Prostate gland (tissue), 2 donors: ENCODE data around the gene DNPEP. TPM values are rescaled to one million over a fixed set of nuclear protein-coding genes. Genes with fewer than 3 reads are reported as not detected.

Source experiments
- DNase-seq: peaks from one replicate; pipeline ENCODE4 v3.0.0-alpha.2; 2019; ENCODE audit warnings: low spot score
- H3K27ac ChIP-seq, 2 donors: fragments of 200-600 bp; sonication (generic); 2 replicates each; pipeline ENCODE4 v1.5.1; 2017 to 2019
- H3K27me3 ChIP-seq: fragments of 200-600 bp; sonication (generic); replicated peaks from 2 replicates; pipeline ENCODE4 v1.5.1; 2019; ENCODE audit not compliant: insufficient read depth
- H3K36me3 ChIP-seq, 2 donors: fragments of 200-600 bp; sonication (generic); 1 replicate in 1 of 2; 2 replicates in 1 of 2; pipeline versions ENCODE4 v1.5.1 to v1.8.1; 2017 to 2019
- H3K4me1 ChIP-seq: fragments of 200-600 bp; sonication (generic); replicated peaks from 2 replicates; pipeline ENCODE4 v1.5.1; 2019
- H3K4me3 ChIP-seq, 2 donors: fragments of 200-600 bp; sonication (generic); 2 replicates each; pipeline ENCODE4 v1.5.1; 2017 to 2019
- H3K9me3 ChIP-seq: fragments of 200-600 bp; sonication (generic); 2 replicates; pipeline ENCODE4 v1.5.1; 2017
- POLR2A ChIP-seq: fragments of 450-650 bp; IDR thresholded peaks from one replicate; pipeline ENCODE4 v1.6.1; 2016; ENCODE audit warnings: antibody characterized with exemption, mild to moderate bottlenecking
- POLR2AphosphoS5 ChIP-seq: sonication (generic); formaldehyde crosslinking; IDR thresholded peaks from one replicate; pipeline ENCODE4 v1.6.1; 2017; ENCODE audit warnings: antibody characterized with exemption
- WGBS: methylation state at CpG from one replicate; pipeline ENCODE4 v1.1.5; 2018; 5-methylcytosine and 5-hydroxymethylcytosine counted together
- intact Hi-C: fragments of 100-400 bp; cut with DNase I; formaldehyde crosslinking; loops from one replicate; pipeline ENCODE4 v1.14.2; 2022
- total RNA-seq, 2 donors: library from RNA; depleted of rRNA; stranded (reverse); fragments of >200 nt; gene quantifications; one replicate each; pipeline ENCODE4 v1.1.0, GENCODE V29; 2016
- TF ChIP-seq, protein P1 (sequence below), 4 experiments: fragments of 200-600 bp in 2 of 4; fragments of 450-650 bp in 2 of 4; sonication (generic) in 2 of 4; IDR thresholded peaks; 1 replicate in 3 of 4; 2 replicates in 1 of 4; pipeline ENCODE4 v1.5.1; 2016 to 2019; ENCODE audit warnings: antibody characterized with exemption in 4 of 4, mild to moderate bottlenecking in 2 of 4, moderate library complexity in 2 of 4

DNPEP gene
- total RNA-seq, 2 donors from 2014 or later = 54.1 to 82.4 TPM

GRCh38 chr2:219352448-219353023 lies 35.2 kb downstream of the DNPEP start:
- intact Hi-C loops = no loop called here
- TF ChIP-seq POLR2A = no peak
- TF ChIP-seq, protein P1, sequence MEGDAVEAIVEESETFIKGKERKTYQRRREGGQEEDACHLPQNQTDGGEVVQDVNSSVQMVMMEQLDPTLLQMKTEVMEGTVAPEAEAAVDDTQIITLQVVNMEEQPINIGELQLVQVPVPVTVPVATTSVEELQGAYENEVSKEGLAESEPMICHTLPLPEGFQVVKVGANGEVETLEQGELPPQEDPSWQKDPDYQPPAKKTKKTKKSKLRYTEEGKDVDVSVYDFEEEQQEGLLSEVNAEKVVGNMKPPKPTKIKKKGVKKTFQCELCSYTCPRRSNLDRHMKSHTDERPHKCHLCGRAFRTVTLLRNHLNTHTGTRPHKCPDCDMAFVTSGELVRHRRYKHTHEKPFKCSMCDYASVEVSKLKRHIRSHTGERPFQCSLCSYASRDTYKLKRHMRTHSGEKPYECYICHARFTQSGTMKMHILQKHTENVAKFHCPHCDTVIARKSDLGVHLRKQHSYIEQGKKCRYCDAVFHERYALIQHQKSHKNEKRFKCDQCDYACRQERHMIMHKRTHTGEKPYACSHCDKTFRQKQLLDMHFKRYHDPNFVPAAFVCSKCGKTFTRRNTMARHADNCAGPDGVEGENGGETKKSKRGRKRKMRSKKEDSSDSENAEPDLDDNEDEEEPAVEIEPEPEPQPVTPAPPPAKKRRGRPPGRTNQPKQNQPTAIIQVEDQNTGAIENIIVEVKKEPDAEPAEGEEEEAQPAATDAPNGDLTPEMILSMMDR (IDR thresholded peaks at IDR 0.05) = peak in 3 of 4 experiments; percentile 21 to 46 (median 24)
- Histone ChIP-seq H3K27me3 (no peaks in the 10 kb centered on the region), H3K4me3 (no peak overlapping the region), H3K36me3 (no peaks in the 10 kb centered on the region), H3K9me3 (no peaks in the 10 kb centered on the region), H3K27ac (no peak overlapping the region), H3K4me1 (no peaks in the 10 kb centered on the region)
- peak; percentile 10 for DNase-seq
- 11% methylated on average over 5 of the region's 5 CpGs for WGBS

- no peaks in the 10 kb centered on the region for H3K4me1 ChIP-seq
- TF ChIP-seq, protein P1 (IDR thresholded peaks at IDR 0.05) = no peak
- TF ChIP-seq POLR2AphosphoS5 (no peak), POLR2A (no peak)
- no peaks in the 10 kb centered on the region for H3K27me3 ChIP-seq
- 32% methylated on average over 4 of the region's 4 CpGs for WGBS
- H3K36me3 ChIP-seq = no peaks in the 10 kb centered on the region
- H3K4me3 ChIP-seq = no peak overlapping the region
- H3K27ac ChIP-seq = no peak overlapping the region
- no peaks in the 10 kb centered on the region for H3K9me3 ChIP-seq
- intact Hi-C loops = no loop called here
- no peak for DNase-seq
These were observed 36.9 kb downstream of the DNPEP start for GRCh38 chr2:219350710-219351221.

GRCh38 chr2:219350215-219350614 lies 37.5 kb downstream of the DNPEP start:
- intact Hi-C loops = no loop called here
- 77% methylated on average over 3 of the region's 3 CpGs for WGBS
- Histone ChIP-seq H3K27me3 (no peaks in the 10 kb centered on the region), H3K4me3 (no peak overlapping the region), H3K27ac (no peak overlapping the region), H3K4me1 (no peaks in the 10 kb centered on the region), H3K9me3 (no peaks in the 10 kb centered on the region), H3K36me3 (no peaks in the 10 kb centered on the region)
- TF ChIP-seq, protein P1 (IDR thresholded peaks at IDR 0.05) = no peak
- TF ChIP-seq POLR2AphosphoS5 = no peak
- no peak for DNase-seq

GRCh38 chr2:219344751-219345430 lies 42.8 kb downstream of the DNPEP start:
- no peak for TF ChIP-seq POLR2A
- TF ChIP-seq, protein P1 (IDR thresholded peaks at IDR 0.05) = no peak
- no peak for TF ChIP-seq POLR2AphosphoS5
- no peaks in the 10 kb centered on the region for H3K9me3 ChIP-seq
- H3K36me3 ChIP-seq = no peaks in the 10 kb centered on the region
- no peaks in the 10 kb centered on the region for H3K27me3 ChIP-seq
- H3K4me1 ChIP-seq = no peaks in the 10 kb centered on the region
- 38% methylated on average over 6 of the region's 6 CpGs for WGBS
- no peak overlapping the region for H3K4me3 ChIP-seq
- DNase-seq = no peak
- H3K27ac ChIP-seq = no peak overlapping the region
- intact Hi-C loops = no loop called here

- Histone ChIP-seq H3K4me3 (no peak overlapping the region), H3K27ac (no peak overlapping the region), H3K27me3 (peaks cover 11% of the 10 kb centered on the region), H3K4me1 (no peaks in the 10 kb centered on the region), H3K9me3 (no peaks in the 10 kb centered on the region), H3K36me3 (no peaks in the 10 kb centered on the region)
- DNase-seq = no peak
- WGBS = 32% methylated on average over 5 of the region's 5 CpGs
- no peak for TF ChIP-seq POLR2A
- TF ChIP-seq POLR2AphosphoS5 = no peak
- TF ChIP-seq, protein P1 (IDR thresholded peaks at IDR 0.05) = no peak
- intact Hi-C loops = no loop called here
These were observed 52.3 kb downstream of the DNPEP start for GRCh38 chr2:219335373-219335786.
